BE2C (cell line): ENCODE data around the gene GDF7.

ENCODE experiments used
- DNase-seq: peaks from one replicate; pipeline ENCODE4 v3.0.0-alpha.2; 2020
- H3K27me3 ChIP-seq: fragments of 250-450 bp; sonication (Bioruptor Pico); 2 replicates; pipeline ENCODE4 v1.5.1; 2020; ENCODE audit warnings: mild to moderate bottlenecking
- H3K36me3 ChIP-seq: fragments of 250-450 bp; sonication (Bioruptor Pico); 2 replicates; pipeline ENCODE4 v1.5.1; 2020; ENCODE audit warnings: mild to moderate bottlenecking
- H3K4me1 ChIP-seq: fragments of 250-450 bp; sonication (Bioruptor Pico); 2 replicates; pipeline ENCODE4 v1.5.1; 2020
- H3K4me3 ChIP-seq: 2 replicates; pipeline ENCODE4 v1.5.1; 2011; ENCODE audit warnings: low read depth, low read length
- H3K9me3 ChIP-seq: fragments of 250-450 bp; sonication (Bioruptor Pico); 2 replicates; pipeline ENCODE4 v1.5.1; 2020
- CTCF ChIP-seq: IDR thresholded peaks from 2 replicates; pipeline ENCODE4 v1.5.1; 2012; ENCODE audit warnings: mild to moderate bottlenecking, low read depth, low read length

The GDF7 gene

GRCh38 chr2:20652141-20652540 lies 14.8 kb upstream of the GDF7 start:
- H3K4me3 ChIP-seq: no peak overlapping the region
- no peaks in the 10 kb centered on the region for H3K27me3 ChIP-seq
- H3K9me3 ChIP-seq: no peaks in the 10 kb centered on the region
- DNase-seq: no peak
- no peaks in the 10 kb centered on the region for H3K36me3 ChIP-seq
- peaks cover 12% of the 10 kb centered on the region for H3K4me1 ChIP-seq
- no peak for TF ChIP-seq CTCF

GRCh38 chr2:20652673-20653575 lies 14.0 kb upstream of the GDF7 start:
- TF ChIP-seq CTCF: no peak
- H3K9me3 ChIP-seq: no peaks in the 10 kb centered on the region

GRCh38 chr2:20653695-20654534 lies 13.0 kb upstream of the GDF7 start:
- Histone ChIP-seq H3K4me1 (no peaks in the 10 kb centered on the region), H3K27me3 (no peaks in the 10 kb centered on the region), H3K36me3 (no peaks in the 10 kb centered on the region), H3K9me3 (no peaks in the 10 kb centered on the region), H3K4me3 (no peak overlapping the region)
- TF ChIP-seq CTCF: peak; percentile 24; the same call in 1 of the 2 replicates
- no peak for DNase-seq

More at GRCh38 chr2:20652673-20653575, 14.0 kb upstream of the GDF7 start:
- Histone ChIP-seq H3K36me3 (no peaks in the 10 kb centered on the region), H3K27me3 (no peaks in the 10 kb centered on the region), H3K4me3 (no peak overlapping the region), H3K4me1 (peaks cover 4% of the 10 kb centered on the region)
- DNase-seq: no peak

GRCh38 chr2:20654535-20654813 lies 12.5 kb upstream of the GDF7 start:
- Histone ChIP-seq H3K9me3 (no peaks in the 10 kb centered on the region), H3K4me3 (no peak overlapping the region), H3K4me1 (no peaks in the 10 kb centered on the region), H3K36me3 (no peaks in the 10 kb centered on the region), H3K27me3 (peaks cover under 1% of the 10 kb centered on the region)
- no peak for DNase-seq
- no peak for TF ChIP-seq CTCF

GRCh38 chr2:20656561-20656960 lies 10.4 kb upstream of the GDF7 start:
- no peak overlapping the region for H3K4me3 ChIP-seq
- no peak for DNase-seq
- H3K9me3 ChIP-seq: no peaks in the 10 kb centered on the region
- no peaks in the 10 kb centered on the region for H3K36me3 ChIP-seq
- no peaks in the 10 kb centered on the region for H3K4me1 ChIP-seq
- no peak for TF ChIP-seq CTCF
- H3K27me3 ChIP-seq: peaks cover 4% of the 10 kb centered on the region
